GM18873 (cell line): Measurements from ENCODE around the gene PEBP1.

Experiments
- ATAC-seq: cut with Tn5 transposase; IDR thresholded peaks from one replicate; pipeline ENCODE4 v1.9.1; 2021; ENCODE audit warnings: mild to moderate bottlenecking, moderate library complexity, moderate number of reproducible peaks; ENCODE audit not compliant: unreplicated experiment, low FRiP score

Gene PEBP1

DNA sequence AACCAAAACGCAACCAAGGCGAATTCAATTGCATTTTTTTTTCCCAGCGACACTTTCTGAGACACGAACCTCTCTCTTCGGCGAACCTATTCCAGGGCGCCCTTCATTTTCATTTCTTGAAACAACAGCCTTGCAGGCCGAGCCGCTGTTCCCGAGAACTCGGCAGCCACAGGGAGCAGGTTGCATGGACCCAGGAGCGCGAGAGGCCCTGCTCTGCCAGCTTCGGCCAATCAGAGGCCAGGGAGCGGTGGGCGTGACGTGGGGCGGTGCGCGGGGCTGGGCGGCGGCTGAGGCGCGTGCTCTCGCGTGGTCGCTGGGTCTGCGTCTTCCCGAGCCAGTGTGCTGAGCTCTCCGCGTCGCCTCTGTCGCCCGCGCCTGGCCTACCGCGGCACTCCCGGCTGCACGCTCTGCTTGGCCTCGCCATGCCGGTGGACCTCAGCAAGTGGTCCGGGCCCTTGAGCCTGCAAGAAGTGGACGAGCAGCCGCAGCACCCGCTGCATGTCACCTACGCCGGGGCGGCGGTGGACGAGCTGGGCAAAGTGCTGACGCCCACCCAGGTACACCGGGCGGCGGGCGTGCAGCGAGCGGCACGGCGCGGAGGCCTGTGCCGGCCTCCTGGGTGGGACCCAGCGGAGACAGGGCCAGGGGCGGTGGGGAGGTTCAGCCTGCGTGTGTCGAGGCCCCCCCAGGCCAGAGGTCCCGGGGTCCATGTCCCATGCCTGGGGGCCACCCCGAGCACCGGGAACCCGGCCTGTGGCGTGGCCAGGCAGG, at the start of gene PEBP1:
TSS of gene PEBP1 (plus strand) at position 337 of the 771 bp plus-strand sequence. CDS start at position 423, 86 bp downstream.
- ATAC-seq: peak; percentile 92

- ATAC-seq: no peak
Observed at GRCh38 chr12:118089782-118090181, 46.1 kb upstream of the PEBP1 start.

DNA sequence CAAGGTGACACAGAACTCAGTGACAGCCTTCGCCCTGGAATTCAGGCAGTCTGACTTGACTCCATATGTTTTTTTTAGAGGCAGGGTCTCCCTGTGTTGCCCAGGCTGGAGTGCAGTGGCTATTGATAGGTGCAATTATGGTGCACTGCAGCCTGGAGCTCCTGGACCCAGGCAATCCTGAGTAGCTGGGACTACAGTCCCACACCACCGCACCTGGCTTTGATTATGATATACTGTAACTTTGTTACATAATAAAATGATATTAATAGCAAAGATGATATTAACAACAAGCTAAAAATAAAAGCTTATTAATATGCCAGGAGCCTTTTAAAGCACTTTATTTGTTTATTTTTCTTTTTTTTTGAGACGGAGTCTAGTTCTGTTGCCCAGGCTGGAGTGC, 41.9 kb upstream of the PEBP1 start:
- ATAC-seq: no peak

GRCh38 chr12:118098401-118098800, 37.5 kb upstream of the PEBP1 start:
- no peak for ATAC-seq

- no peak for ATAC-seq
Observed at GRCh38 chr12:118098911-118099671, 36.8 kb upstream of the PEBP1 start.

DNA sequence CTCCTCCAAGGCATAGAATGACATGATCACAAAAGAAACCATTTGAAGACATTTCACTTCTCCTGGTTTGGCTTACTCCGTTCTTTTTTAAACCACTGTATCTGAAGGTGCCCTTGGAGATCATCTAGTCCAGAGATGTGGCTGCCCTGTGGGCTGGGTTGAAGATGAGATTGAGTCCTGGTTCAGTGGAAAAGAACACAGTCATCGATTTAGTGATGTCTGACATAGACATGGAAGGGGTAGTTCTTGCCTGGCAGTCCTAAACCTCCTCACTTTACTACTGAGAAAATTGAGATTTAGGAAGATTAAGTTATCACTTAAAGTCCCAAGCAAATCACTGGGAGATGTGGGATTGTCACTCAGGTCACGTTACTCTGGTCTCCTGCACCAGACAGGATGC, 34.9 kb upstream of the PEBP1 start:
- no peak for ATAC-seq

DNA sequence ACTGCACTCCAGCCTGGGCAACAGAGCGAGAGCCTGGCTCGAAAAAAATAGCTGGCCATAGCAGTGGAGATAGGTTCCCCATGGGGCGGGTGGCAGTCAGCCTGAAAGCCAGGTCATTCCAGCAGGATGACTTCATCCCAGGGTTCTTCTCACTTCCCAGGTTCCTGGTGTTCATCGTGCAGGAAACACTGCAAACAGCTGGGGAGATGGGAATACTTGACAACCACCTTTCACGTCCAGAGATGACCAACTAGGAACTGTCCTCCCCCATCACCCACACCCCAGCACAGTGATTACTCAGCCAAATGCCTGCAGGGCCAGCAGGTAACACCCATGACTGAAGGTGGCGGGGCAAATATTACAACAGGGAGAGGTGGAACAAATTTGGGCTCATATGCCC, 33.9 kb upstream of the PEBP1 start:
- no peak for ATAC-seq

DNA sequence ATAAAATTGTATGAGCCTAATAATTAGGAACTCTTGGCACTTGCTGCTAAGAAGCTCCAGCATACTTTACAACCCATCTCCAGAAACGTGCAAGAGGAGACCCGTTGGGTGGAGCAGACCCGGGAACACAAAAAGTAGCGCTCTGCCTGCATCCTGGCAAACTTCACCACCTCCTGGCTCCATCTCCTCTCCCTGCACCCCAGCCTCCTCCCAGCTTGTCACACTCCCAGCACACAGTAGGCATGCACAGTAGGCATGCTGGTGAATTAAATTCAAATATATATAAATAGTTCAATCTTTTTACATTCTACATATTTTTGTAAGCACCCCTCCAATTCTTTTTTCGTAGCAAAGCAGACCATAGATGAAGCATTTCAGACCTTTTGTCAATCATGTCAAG, 33.3 kb upstream of the PEBP1 start:
- no peak for ATAC-seq

DNA sequence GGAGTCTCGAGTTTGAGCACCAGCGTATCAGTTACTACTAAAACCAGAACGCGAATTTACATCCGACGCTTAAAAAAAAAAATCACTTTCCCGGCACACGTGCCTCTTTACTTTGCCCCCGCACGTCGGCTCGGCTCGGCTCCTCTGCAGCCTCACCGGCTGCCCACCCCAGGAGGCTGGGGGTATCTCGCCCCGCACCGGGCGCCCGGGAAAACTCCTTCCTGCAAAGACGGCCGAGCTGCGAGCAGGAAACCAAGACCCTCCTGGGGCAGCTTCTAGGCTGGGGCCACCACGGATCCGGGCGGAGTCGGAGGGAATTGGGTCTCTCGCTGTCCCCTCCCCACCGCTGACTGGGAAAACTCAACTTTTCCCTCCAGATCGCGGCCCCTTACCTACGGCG, 32.7 kb upstream of the PEBP1 start:
- no peak for ATAC-seq

- ATAC-seq: no peak
Observed at GRCh38 chr12:118103601-118104382, 32.1 kb upstream of the PEBP1 start, which contains the start of gene VSIG10. VSIG10 (minus strand) TSS chr12:118104011; CDS start chr12:118103671, 340 bp downstream.

GRCh38 chr12:118107011-118107410, 28.9 kb upstream of the PEBP1 start:
- ATAC-seq: no peak

- ATAC-seq: no peak
Observed at GRCh38 chr12:118107694-118108093, 28.2 kb upstream of the PEBP1 start.

- no peak for ATAC-seq
Observed at GRCh38 chr12:118109088-118109487, 26.8 kb upstream of the PEBP1 start.

DNA sequence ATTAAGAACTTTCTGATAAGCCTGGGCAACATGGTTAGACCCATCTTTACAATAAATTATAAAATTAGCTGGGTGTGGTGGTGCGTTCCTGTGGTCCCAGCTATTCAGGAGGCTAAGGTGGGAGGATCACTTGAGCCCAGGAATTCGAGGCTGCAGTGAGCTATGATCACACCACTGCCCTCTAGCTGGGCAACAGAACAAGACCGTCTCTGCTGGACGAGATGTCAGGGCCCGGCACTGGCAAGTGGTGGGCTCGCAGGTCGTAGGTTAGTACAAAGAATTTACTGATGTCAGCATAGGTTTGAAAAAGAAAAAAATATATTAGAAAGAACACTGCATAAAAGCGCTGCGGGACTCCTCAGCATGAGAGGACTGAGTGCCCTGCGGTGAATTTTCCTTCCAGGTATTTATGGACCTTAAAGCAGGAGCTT, 16.5 kb upstream of the PEBP1 start:
- no peak for ATAC-seq

DNA sequence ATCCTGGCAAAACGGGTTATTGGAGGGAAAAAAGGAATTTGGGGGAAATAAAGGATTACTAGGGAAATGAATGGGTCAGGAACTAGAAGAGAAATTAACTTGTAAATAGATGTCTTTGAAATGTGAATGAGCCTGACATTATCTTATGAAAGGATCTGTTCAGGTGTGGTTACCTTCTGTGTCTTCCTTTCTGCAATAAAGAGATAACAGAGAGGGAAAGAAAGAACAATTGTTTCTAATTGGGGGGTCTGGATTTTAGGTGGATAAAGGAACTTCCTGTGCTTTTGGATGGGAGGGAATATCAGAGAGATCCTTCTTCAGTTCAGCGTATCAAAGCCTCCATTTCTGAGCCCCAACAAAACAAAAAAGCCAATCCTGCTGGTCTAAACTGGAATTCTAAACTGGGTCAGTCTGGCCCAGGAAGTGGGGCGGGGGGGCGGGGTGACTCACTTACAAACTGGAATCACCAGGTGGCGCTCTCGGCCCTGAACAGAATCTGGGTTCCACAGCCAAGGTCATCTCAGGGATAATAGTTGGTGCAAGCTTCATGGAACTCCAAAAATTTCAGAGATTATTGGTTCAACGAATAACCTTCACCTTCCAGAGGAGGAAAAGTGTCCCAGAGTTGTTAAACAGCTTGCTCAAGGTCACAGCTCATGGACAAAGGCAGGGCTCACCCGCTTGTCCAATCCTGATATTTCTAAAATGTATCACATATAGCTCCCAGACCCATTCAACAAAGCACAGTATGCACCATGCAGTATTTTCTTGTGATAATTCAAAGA, 15.2 kb upstream of the PEBP1 start:
- no peak for ATAC-seq

GRCh38 chr12:118122264-118122663, 13.7 kb upstream of the PEBP1 start:
- no peak for ATAC-seq

- no peak for ATAC-seq
Observed at GRCh38 chr12:118124333-118124874, 11.5 kb upstream of the PEBP1 start.

- no peak for ATAC-seq
Observed at GRCh38 chr12:118125743-118126118, 10.2 kb upstream of the PEBP1 start.

GRCh38 chr12:118126119-118126757, 9.7 kb upstream of the PEBP1 start:
- ATAC-seq: no peak
